ENCODE measurements around the gene KLHL10.

Gene KLHL10

GRCh38 chr17:41837761-41838538 is at the start of gene KLHL10:
KLHL10 (plus strand) TSS chr17:41837825; CDS start chr17:41837933, 108 bp downstream.
- no peak for DNase-seq (ENCODE audit: low read depth)

- DNase-seq (ENCODE audit: low read depth): no peak
Observed at GRCh38 chr17:41792845-41793783, 44.5 kb upstream of the KLHL10 start.

- DNase-seq (ENCODE audit: low read depth): no peak
Observed at GRCh38 chr17:41793784-41794539, 43.7 kb upstream of the KLHL10 start.

- no peak for DNase-seq (ENCODE audit: low read depth)
Observed at GRCh38 chr17:41794540-41794975, 43.1 kb upstream of the KLHL10 start.

GRCh38 chr17:41796121-41796895 is 41.3 kb upstream of the KLHL10 start:
- DNase-seq (ENCODE audit: low read depth): no peak

GRCh38 chr17:41797377-41797776 is 40.2 kb upstream of the KLHL10 start:
- DNase-seq (ENCODE audit: low read depth): no peak

- DNase-seq (ENCODE audit: low read depth): no peak
Observed at GRCh38 chr17:41799366-41799765, 38.3 kb upstream of the KLHL10 start.

GRCh38 chr17:41800601-41801373 is 36.8 kb upstream of the KLHL10 start:
- no peak for DNase-seq (ENCODE audit: low read depth)

- DNase-seq (ENCODE audit: low read depth): no peak
Observed at GRCh38 chr17:41801374-41802271, 36.0 kb upstream of the KLHL10 start.

GRCh38 chr17:41803049-41804020 is 34.3 kb upstream of the KLHL10 start:
- no peak for DNase-seq (ENCODE audit: low read depth)

GRCh38 chr17:41806685-41807445 is 30.8 kb upstream of the KLHL10 start:
- no peak for DNase-seq (ENCODE audit: low read depth)

GRCh38 chr17:41810659-41811548 is 26.7 kb upstream of the KLHL10 start:
- no peak for DNase-seq (ENCODE audit: low read depth)

GRCh38 chr17:41811549-41812380 is 25.9 kb upstream of the KLHL10 start, which contains the start of gene P3H4:
P3H4 (minus strand) TSS chr17:41811949; CDS start chr17:41811915, 34 bp downstream.
- DNase-seq (ENCODE audit: low read depth): peak; percentile 63

GRCh38 chr17:41812381-41813151 is 25.1 kb upstream of the KLHL10 start, which contains the start of gene FKBP10:
FKBP10 (plus strand) TSS chr17:41813004; CDS start chr17:41813035, 31 bp downstream.
- DNase-seq (ENCODE audit: low read depth): peak; percentile 83

All from stromal cell of bone marrow (primary cell).